Measurements from ENCODE around the gene MPHOSPH10.
"Not testable (repeated sequence)": the region's sequence is repeated elsewhere in the genome, so short reads cannot be mapped to it uniquely, and the experiment has no call there.

Gene MPHOSPH10

DNA sequence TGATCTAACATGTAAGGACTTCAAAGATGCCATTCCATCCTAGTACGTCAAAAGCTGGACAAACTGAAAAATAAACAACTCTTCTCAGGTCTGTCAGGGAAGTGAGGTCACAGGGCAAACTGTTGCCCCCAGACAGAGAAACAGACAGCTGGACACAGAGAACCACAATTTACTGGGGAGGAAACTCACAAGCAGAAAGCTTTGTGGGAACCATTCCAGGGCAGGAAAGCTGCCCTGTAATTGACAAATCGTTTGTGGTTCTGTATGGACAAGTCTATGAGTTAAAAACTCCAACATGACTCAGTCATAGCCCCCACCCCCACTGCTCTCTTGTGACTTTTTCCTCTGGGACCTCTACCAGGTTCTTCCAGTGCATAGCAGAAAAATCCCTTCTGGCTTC lies 28.8 kb upstream of the MPHOSPH10 start:
- DNase-seq (ENCODE audit: low read depth), result peak; percentile 80
- TF ChIP-seq, protein P1, sequence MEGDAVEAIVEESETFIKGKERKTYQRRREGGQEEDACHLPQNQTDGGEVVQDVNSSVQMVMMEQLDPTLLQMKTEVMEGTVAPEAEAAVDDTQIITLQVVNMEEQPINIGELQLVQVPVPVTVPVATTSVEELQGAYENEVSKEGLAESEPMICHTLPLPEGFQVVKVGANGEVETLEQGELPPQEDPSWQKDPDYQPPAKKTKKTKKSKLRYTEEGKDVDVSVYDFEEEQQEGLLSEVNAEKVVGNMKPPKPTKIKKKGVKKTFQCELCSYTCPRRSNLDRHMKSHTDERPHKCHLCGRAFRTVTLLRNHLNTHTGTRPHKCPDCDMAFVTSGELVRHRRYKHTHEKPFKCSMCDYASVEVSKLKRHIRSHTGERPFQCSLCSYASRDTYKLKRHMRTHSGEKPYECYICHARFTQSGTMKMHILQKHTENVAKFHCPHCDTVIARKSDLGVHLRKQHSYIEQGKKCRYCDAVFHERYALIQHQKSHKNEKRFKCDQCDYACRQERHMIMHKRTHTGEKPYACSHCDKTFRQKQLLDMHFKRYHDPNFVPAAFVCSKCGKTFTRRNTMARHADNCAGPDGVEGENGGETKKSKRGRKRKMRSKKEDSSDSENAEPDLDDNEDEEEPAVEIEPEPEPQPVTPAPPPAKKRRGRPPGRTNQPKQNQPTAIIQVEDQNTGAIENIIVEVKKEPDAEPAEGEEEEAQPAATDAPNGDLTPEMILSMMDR (IDR thresholded peaks at IDR 0.05; ENCODE audit: insufficient read depth, low read depth, low read length, missing control alignments), result no peak
- no peak overlapping the region for H3K4me3 ChIP-seq (ENCODE audit: low read length)

DNA sequence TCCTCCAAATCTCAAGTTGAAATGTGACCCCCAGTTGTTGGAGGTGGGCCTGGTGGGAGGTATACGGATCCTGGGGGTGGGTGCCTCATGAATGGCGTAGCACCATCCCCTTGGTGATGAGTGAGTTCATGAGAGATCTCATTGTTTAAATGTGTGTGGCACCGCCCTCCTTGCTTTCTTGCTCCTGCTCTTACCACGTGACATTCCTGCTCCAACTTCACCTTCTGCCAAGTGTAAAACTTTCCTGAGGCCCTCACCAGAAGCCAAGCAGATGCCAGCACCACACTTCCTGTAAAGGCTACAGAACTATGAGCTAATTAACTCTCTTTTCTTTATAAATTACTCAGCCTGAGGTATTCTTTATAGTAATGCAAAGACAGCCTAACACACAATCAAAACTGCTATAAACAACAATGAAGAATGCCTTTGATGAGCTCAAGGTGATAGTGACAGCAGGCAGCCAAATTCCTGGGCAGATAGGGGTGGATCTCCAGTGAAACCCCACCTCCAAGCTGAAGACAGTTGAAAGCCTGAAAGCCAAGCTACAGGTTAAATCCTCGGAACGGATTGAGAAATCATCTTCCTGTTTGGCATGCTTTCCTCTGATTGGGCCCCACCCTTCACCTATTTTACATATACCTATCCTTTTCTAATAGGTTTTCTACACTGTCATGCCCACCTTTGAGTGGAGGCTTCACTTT lies 27.3 kb upstream of the MPHOSPH10 start:
- H3K4me3 ChIP-seq (ENCODE audit: low read length), result no peak overlapping the region

DNA sequence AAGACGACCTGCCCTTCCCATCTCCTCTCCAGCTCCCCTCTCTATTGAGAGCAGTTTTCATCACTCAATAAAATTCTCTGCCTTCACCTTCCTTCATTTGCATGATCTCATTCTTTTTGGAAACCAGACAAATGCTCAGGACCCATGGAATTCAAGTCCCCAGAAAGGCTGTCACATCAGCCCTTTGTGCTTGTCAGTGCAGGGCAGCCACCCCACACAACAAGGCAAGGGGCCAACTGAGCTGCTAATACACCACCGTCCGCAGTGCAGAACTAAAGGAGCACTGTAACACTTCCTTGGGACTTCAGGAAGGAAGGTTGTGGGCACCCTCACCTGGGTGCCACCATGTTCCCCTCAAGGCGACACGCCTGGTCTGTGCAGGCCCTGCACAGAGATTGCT lies 26.6 kb upstream of the MPHOSPH10 start:
- DNase-seq (ENCODE audit: low read depth), result no peak
- TF ChIP-seq, protein P1 (IDR thresholded peaks at IDR 0.05; ENCODE audit: insufficient read depth, low read depth, low read length, missing control alignments), result no peak
- no peak overlapping the region for H3K4me3 ChIP-seq (ENCODE audit: low read length)

More for the DNA sequence above, 27.3 kb upstream of the MPHOSPH10 start:
- DNase-seq (ENCODE audit: low read depth), result peak; percentile 53
- TF ChIP-seq, protein P1 (IDR thresholded peaks at IDR 0.05; ENCODE audit: insufficient read depth, low read depth, low read length, missing control alignments), result no peak

DNA sequence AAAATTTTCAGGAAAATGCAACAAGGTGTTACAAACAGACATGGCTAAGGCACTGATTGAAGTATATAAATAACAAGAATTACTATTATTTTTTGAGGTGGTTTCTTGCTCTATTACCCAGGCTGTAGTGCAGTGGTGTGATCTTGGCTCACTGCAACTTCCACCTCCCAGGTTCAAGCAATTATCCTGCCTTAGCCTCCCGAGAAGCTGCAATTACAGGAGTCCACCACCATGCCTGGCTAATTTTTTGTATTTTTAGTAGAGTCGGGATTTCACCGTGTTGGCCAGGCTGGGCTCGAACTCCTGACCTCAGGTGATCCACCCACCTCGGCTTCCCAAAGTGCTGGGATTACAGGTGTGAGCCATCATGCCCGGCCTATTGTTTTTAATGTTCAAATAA lies 24.0 kb upstream of the MPHOSPH10 start:
- H3K4me3 ChIP-seq (ENCODE audit: low read length); DNase-seq (ENCODE audit: low read depth): not testable (repeated sequence)

DNA sequence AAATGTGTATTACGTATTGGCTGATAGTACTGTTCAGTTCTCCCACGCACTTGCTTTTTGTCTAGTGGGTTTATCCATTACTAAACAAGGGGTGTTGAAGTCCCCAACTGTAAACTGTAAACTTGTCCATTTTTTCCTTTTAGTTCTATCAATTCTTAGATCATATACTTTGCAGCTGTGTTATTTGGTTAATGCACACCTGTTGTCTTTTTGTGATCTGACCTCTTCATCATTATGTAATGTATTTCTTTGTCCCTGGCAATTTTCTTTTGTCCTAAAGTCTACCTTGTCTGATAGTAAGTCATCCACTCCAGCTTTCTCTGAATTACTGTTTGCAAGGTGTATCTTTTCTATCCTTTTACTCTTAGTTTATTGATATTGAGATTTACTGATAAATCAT lies 22.3 kb upstream of the MPHOSPH10 start:
- DNase-seq (ENCODE audit: low read depth), result no peak
- TF ChIP-seq, protein P1 (IDR thresholded peaks at IDR 0.05; ENCODE audit: insufficient read depth, low read depth, low read length, missing control alignments), result no peak
- H3K4me3 ChIP-seq (ENCODE audit: low read length), result no peak overlapping the region

DNA sequence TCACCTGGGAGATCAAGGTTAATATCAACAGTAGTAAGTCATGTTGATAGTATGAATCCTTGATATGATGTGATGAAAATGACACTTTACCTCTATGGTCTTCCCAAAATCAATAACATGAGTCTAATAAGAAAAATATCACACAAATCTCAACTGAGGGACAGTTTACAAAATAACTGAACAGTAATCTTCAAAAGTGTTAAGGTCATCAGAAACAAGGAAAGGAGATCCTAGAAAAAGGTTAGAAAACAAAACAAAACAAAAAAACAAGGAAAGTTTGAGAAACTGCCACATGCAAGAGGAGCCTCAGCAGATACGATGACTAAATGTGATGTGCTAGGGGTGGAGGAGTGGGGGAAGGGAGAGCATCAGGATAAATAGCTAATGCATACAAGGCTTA lies 16.6 kb upstream of the MPHOSPH10 start:
- TF ChIP-seq, protein P1 (IDR thresholded peaks at IDR 0.05; ENCODE audit: insufficient read depth, low read depth, low read length, missing control alignments), result no peak
- H3K4me3 ChIP-seq (ENCODE audit: low read length), result no peak overlapping the region
- no peak for DNase-seq (ENCODE audit: low read depth)

DNA sequence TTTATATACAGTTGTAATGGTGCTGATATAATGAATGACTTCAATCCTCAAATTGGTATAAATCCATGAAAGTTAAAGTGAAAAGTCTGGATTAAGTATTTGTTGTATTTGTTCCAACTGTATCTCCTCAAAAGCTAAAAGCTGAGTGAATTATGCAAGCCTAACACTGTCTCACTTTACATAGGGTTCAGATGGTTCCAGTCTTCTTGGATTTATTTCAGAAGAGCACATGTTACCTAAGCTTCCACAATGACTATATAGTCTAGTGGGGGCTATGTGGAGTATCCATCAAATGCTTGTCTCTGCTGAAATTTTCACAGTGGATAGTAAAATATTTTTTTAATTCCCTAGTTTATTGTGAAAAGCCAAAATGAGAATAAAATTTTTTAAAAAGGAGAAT lies 13.4 kb upstream of the MPHOSPH10 start:
- DNase-seq (ENCODE audit: low read depth), result no peak
- no peak overlapping the region for H3K4me3 ChIP-seq (ENCODE audit: low read length)
- TF ChIP-seq, protein P1 (IDR thresholded peaks at IDR 0.05; ENCODE audit: insufficient read depth, low read depth, low read length, missing control alignments), result no peak

Data from epithelial cell of esophagus (primary cell).